ENCODE measurements around the gene HCAR3.

The HCAR3 gene

GRCh38 chr12:122669397-122670070 lies 47.1 kb downstream of the HCAR3 start:
- in situ Hi-C loops (cut with HindIII; ENCODE audit: low pct_unique_long_range_greater_than_20kb, low sequenced_read_pairs), result no loop called here

GRCh38 chr12:122668268-122668667 lies 48.3 kb downstream of the HCAR3 start:
- TF ChIP-seq JUND (IDR thresholded peaks at IDR 0.05; ENCODE audit: low read depth), result no peak
- in situ Hi-C loops (cut with HindIII; ENCODE audit: low pct_unique_long_range_greater_than_20kb, low sequenced_read_pairs), result no loop called here
- no peak for DNase-seq (ENCODE audit: low read depth in 1 of 2, low spot score in 1 of 2)

More at GRCh38 chr12:122669397-122670070, 47.1 kb downstream of the HCAR3 start:
- no peak for TF ChIP-seq JUND (IDR thresholded peaks at IDR 0.05; ENCODE audit: low read depth)
- DNase-seq (ENCODE audit: low read depth in 1 of 2, low spot score in 1 of 2), result no peak

GRCh38 chr12:122665759-122666158 lies 50.9 kb downstream of the HCAR3 start:
- DNase-seq (ENCODE audit: low read depth in 1 of 2, low spot score in 1 of 2), result no peak
- in situ Hi-C loops (cut with HindIII; ENCODE audit: low pct_unique_long_range_greater_than_20kb, low sequenced_read_pairs), result no loop called here

GRCh38 chr12:122665349-122665748 lies 51.3 kb downstream of the HCAR3 start:
- no peak for DNase-seq (ENCODE audit: low read depth in 1 of 2, low spot score in 1 of 2)
- no peak for TF ChIP-seq JUND (IDR thresholded peaks at IDR 0.05; ENCODE audit: low read depth)
- in situ Hi-C loops (cut with HindIII; ENCODE audit: low pct_unique_long_range_greater_than_20kb, low sequenced_read_pairs), result no loop called here

More at GRCh38 chr12:122665759-122666158, 50.9 kb downstream of the HCAR3 start:
- no peak for TF ChIP-seq JUND (IDR thresholded peaks at IDR 0.05; ENCODE audit: low read depth)

Data from T47D (cell line).